ENCODE measurements around the gene NOTCH2.
A peak's percentile ranks its signal among the peaks of the same experiment; 100 is the strongest.

The NOTCH2 gene

DNA sequence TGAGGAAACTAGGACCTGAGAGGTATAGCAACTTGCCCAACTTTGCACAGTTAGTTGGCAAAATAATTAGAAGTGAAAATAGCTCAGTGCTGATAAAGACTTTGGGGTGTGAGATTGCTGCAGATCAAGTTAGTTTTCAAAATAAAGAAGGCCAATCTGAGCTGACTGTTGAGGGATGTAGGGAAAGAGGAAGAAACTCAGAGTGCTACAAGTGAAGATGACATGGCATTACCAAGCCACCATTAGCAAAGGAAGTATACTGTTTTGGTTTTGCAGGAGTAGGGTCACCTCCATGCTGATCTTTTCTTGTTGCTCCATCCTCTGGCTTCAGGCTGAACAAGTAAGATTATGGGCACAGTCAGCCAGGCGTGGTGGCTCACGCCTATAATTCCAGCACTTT, 94.5 kb downstream of the NOTCH2 start:
- DNase-seq (ENCODE audit: low spot score), result no peak

- DNase-seq (ENCODE audit: low spot score), result no peak
These were observed 95.4 kb downstream of the NOTCH2 start for GRCh38 chr1:119974013-119974412.

DNA sequence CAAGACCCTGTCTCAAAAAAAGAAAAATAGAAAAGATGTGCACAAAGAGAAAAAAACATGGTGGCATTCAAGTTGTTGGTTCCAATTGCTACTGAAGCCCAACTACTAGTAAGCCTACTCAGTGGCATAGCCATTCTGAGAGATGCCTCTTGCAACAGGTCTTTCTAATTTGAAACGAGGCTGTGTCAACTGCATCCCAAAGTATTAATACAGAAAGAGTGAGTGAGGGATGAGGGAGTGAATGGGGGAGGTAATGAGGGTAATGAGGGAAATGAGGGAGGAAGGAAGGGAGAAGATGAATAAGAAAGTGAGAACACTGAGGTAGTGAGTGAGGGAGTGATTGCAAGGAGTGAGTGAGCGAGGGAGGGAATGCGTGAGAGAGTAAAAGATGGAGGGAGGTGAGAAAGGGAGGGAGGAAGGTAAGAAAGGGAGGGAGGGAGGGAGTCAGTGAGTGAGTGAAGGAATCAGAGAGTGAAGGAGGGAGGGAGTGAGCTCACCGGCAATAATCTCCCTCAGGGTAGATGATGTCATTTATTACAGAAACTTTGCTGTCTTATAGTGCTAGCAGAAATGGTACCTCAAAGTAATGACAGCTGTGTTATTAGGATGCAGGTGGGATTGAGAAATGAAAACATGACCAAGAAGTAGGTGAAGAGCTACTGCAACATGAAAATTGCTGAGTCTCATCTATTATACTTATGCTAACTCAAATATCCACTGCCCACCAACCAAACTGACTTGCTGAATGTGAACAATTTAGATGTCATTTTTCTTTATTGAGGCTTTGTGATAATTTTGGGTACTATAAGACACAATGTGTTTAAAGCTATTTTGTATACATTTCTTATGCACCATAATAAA, 97.5 kb downstream of the NOTCH2 start:
- DNase-seq (ENCODE audit: low spot score), result no peak

DNA sequence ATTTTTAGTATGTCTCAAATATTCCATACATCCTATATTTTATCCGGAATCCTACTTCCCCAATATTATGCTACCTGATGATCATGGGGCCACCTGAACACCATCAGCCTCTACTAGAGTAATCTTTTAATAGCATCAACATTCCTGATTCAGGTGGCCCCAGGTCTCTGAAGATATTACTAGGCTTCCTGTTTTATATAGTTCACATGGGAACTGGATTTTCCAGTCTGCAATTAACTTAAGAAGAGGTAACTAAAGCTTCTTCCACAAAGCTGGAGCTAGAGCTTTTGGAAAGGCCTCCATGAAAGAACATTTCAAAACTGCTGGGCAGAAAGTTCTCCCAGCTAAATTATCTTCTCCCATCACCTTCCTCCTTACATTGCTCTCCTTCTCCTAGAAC, 100.9 kb downstream of the NOTCH2 start:
- no peak for DNase-seq (ENCODE audit: low spot score)

GRCh38 chr1:119968068-119968492, 101.4 kb downstream of the NOTCH2 start:
- DNase-seq (ENCODE audit: low spot score), result no peak

GRCh38 chr1:119966681-119967080, 102.8 kb downstream of the NOTCH2 start:
- DNase-seq (ENCODE audit: low spot score), result no peak

DNA sequence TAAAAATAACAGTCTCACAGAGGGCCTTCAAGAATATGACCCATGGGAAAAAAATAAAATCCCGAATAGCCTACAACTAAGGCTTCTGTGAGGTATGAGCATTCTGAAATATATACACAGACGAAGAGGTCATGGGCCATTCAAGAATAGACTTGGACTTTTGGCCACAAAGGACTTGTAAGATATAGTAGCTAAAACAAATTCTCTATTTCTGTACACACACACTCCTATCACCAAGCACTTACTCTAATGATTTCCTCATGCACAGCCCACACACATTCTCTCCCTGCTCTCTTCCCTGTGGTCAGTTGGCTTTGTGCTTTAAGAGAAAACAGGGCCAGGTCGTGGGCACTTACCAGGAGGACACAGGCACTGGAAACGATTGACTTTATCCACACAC, 103.4 kb downstream of the NOTCH2 start:
- DNase-seq (ENCODE audit: low spot score), result no peak

DNA sequence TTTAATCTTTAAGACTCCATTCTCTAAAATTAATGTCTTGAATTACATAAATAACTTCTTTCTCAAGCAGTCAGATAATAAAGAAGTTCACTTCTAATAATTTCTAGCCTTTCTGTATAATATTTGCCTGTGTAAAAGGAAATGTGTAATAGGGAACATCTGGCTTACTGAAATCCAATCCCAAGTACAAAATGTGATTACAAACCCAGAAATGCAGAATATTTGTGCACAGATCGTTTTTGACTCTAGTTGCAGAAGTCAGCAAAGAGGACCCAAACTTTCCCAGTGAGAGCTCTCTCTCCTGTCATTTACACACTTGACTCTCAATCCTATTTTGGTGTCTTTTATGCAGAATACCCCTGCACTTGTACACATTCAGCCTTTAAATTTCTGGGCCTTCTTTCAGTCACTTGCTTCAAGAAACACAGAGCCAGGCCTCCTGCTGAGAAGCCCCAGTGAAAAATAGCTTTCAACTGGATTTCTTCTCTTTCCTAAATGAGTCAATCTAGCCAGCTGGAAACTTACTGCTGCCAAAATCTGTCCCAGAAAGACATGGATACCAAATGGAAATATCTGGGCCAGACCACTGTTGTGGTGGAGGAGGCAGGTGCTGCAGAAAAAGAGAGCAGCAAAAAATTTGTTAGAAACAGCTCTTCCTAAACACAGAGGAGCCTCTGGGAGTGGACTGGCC, 104.6 kb downstream of the NOTCH2 start:
- peak; percentile 66 for DNase-seq (ENCODE audit: low spot score)

- DNase-seq (ENCODE audit: low spot score), result peak; percentile 32
These were observed 107.0 kb downstream of the NOTCH2 start for GRCh38 chr1:119962296-119962968.

DNA sequence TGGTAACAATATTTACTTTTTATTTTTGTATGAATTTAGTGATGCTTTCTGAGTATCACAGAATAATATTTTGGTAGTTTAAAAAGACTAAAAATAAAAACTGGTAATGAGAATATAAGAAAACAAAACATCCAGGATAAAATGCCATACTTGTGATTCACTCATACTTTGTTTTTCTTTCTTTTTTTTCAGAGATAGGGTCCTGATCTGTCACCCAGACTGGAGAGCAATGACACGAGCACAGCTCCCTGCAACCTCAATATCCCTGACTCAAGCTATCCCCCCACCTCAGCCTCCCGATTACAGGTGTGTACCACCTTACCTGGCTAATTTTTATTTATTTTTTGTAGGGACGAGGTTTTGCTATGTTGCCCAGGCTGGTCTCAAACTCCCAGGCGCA, 109.0 kb downstream of the NOTCH2 start:
- DNase-seq (ENCODE audit: low spot score), result no peak

GRCh38 chr1:119959268-119960220, 109.9 kb downstream of the NOTCH2 start:
- no peak for DNase-seq (ENCODE audit: low spot score)

GRCh38 chr1:119958223-119958622, 111.2 kb downstream of the NOTCH2 start:
- no peak for DNase-seq (ENCODE audit: low spot score)

DNA sequence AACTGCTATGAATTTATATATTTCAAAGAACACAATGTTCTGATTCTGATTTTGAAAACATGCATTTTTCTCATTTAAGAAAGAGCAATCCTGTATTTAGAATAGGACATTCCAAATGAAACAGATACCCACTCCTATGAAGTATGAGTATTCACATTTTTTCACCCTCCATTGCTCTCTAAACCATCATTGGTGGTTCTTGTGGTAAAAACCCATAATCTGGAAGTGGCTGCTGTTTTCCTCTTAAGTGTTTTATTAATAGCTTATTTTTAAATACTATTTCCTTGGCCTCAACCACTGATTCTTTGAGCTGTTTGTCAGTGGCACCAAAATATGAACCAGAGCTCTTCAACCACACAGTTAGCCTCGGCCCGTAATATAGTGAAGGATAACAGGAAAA, 113.2 kb downstream of the NOTCH2 start:
- DNase-seq (ENCODE audit: low spot score), result no peak

- no peak for DNase-seq (ENCODE audit: low spot score)
These were observed 114.7 kb downstream of the NOTCH2 start for GRCh38 chr1:119954476-119955422.

GRCh38 chr1:119953266-119953998, 116.0 kb downstream of the NOTCH2 start:
- DNase-seq (ENCODE audit: low spot score), result no peak

- no peak for DNase-seq (ENCODE audit: low spot score)
These were observed 117.0 kb downstream of the NOTCH2 start for GRCh38 chr1:119952496-119952895.

GRCh38 chr1:119948342-119949214, 120.9 kb downstream of the NOTCH2 start:
- DNase-seq (ENCODE audit: low spot score), result peak; percentile 66

- DNase-seq (ENCODE audit: low spot score), result no peak
These were observed 122.0 kb downstream of the NOTCH2 start for GRCh38 chr1:119947468-119947867.

- DNase-seq (ENCODE audit: low spot score), result no peak
These were observed 122.7 kb downstream of the NOTCH2 start for GRCh38 chr1:119946724-119947123.

Data from putamen (tissue), 1 donor.